Measurements from ENCODE around the gene HECTD1.
A peak's percentile ranks its signal among the peaks of the same experiment; 100 is the strongest.

Gene HECTD1

DNA sequence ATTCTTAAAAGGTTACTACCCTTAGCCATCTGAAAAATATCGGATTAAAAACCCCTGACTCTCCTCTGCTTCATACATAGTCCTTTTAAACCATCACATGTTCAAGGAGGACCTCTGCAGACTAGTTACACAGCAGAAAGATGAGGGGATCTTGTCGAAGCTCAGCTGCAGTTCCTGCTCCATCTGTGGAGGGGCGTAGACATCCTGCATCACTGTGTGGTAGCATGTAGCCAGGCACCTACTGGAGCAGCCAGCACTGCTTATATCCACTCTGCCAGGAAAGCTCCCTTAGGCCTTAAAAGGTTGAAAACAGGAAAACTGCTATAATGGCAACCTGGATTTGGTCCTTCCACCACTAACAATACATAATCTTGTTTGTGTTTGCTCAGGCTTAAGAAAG lies 123.8 kb downstream of the HECTD1 start:
- no peak for DNase-seq (ENCODE audit: extremely low read depth, low read depth)
- TF ChIP-seq, protein P1, sequence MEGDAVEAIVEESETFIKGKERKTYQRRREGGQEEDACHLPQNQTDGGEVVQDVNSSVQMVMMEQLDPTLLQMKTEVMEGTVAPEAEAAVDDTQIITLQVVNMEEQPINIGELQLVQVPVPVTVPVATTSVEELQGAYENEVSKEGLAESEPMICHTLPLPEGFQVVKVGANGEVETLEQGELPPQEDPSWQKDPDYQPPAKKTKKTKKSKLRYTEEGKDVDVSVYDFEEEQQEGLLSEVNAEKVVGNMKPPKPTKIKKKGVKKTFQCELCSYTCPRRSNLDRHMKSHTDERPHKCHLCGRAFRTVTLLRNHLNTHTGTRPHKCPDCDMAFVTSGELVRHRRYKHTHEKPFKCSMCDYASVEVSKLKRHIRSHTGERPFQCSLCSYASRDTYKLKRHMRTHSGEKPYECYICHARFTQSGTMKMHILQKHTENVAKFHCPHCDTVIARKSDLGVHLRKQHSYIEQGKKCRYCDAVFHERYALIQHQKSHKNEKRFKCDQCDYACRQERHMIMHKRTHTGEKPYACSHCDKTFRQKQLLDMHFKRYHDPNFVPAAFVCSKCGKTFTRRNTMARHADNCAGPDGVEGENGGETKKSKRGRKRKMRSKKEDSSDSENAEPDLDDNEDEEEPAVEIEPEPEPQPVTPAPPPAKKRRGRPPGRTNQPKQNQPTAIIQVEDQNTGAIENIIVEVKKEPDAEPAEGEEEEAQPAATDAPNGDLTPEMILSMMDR (IDR thresholded peaks at IDR 0.05; ENCODE audit: low read depth, low read length), result no peak

DNA sequence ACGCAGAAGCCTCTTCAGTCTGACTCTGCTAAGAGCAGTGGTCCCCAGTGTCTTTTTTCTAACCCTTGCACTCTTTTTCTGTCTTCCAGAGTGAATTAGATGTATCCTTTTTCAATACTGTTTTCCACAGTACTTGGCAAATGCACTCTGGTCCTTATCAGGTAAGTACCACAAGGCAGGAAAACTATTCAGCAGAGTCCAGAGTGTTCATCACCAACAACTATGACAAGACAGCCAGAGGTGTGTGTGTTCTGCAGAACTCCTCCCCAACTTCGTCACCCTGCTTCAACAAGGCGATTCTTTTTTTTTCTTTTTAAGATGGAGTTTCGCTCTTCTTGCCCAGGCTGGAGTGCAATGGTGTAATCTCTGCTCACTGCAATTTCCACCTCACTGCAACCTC lies 127.1 kb downstream of the HECTD1 start:
- TF ChIP-seq, protein P1 (IDR thresholded peaks at IDR 0.05; ENCODE audit: low read depth, low read length), result no peak
- no peak for DNase-seq (ENCODE audit: extremely low read depth, low read depth)

GRCh38 chr14:31080056-31080455 lies 127.5 kb downstream of the HECTD1 start:
- peak; percentile 10 for DNase-seq (ENCODE audit: extremely low read depth, low read depth)
- TF ChIP-seq, protein P1 (IDR thresholded peaks at IDR 0.05; ENCODE audit: low read depth, low read length), result no peak

- TF ChIP-seq, protein P1 (IDR thresholded peaks at IDR 0.05; ENCODE audit: low read depth, low read length), result no peak
- no peak for DNase-seq (ENCODE audit: extremely low read depth, low read depth)
Observed at GRCh38 chr14:31078766-31079165, 128.8 kb downstream of the HECTD1 start.

DNA sequence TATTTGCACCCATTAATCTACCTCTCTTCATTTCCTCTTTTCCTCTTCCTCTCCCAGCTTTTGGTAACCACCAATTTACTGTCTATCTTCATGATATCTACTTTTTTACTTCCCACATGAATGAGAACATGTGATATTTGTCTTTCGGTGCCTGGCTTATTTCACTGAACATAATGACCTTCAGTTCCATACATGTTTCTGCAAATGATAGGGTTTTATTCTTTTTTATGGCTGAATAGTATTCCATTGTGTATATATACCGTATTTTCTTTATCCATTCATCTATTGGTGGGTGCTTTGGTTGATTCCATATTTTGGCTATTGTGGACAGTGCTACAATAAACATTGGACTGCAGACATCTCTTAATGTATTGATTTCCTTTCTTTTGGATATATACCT lies 132.4 kb downstream of the HECTD1 start:
- no peak for DNase-seq (ENCODE audit: extremely low read depth, low read depth)
- TF ChIP-seq, protein P1 (IDR thresholded peaks at IDR 0.05; ENCODE audit: low read depth, low read length), result no peak

- DNase-seq (ENCODE audit: extremely low read depth, low read depth), result no peak
- TF ChIP-seq, protein P1 (IDR thresholded peaks at IDR 0.05; ENCODE audit: low read depth, low read length), result no peak
Observed at GRCh38 chr14:31071151-31071550, 136.4 kb downstream of the HECTD1 start.

DNA sequence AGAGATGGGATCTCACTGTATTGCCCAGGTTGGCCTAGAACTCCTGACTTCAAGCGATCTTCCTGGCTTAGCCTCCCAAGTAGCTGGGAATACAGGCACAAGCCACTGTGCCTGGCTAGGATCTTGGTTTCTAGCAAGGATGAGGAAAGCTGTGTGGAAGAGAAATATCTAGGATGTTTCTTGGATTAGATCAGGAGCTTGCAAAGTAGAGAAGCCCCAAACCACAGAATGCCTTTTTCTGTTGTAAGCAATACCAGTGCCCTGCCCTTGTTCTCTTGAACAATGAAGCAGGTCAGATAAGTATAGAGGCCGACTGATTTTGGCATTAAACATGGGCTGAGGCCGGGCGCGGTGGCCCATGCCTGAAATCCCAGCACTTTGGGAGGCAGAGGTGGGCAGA lies 137.2 kb downstream of the HECTD1 start:
- TF ChIP-seq, protein P1 (IDR thresholded peaks at IDR 0.05; ENCODE audit: low read depth, low read length), result no peak
- DNase-seq (ENCODE audit: extremely low read depth, low read depth), result peak; percentile 68

All from AG09319 (cell line).